B cell (primary cell): ENCODE results near the gene IL22RA1.

ENCODE experiments used
- CTCF ChIP-seq: fragments of 200-600 bp; IDR thresholded peaks from one replicate; pipeline ENCODE4 v1.8.0; 2022; ENCODE audit warnings: antibody characterized with exemption, mild to moderate bottlenecking
- EZH2 ChIP-seq: IDR thresholded peaks from 2 replicates; pipeline ENCODE4 v1.6.1; 2012; ENCODE audit warnings: borderline replicate concordance, low read depth, mild to moderate bottlenecking, moderate library complexity, low read length; ENCODE audit not compliant: insufficient read depth, poor library complexity, severe bottlenecking

GRCh38 chr1:24085007-24085406 lies 57.9 kb downstream of the IL22RA1 start:
- TF ChIP-seq CTCF (no peak), EZH2 (no peak)
